Stimulated activated CD4-positive, alpha-beta T cell treated with anti-CD3 and anti-CD28 coated beads, Interleukin-12 subunit alpha, Interleukin-12 subunit beta, amount 100 ng/mL, for 48 hours (primary cell): ENCODE results near the gene POP7.
"Not testable (repeated sequence)": the region's sequence is repeated elsewhere in the genome, so short reads cannot be mapped to it uniquely, and the experiment has no call there.

Source experiments
- DNase-seq, 3 donors: peaks; one replicate each; pipeline ENCODE4 v3.0.0-alpha.2; 2020; ENCODE audit warnings: low read depth in 2 of 3, low spot score in 1 of 3

The POP7 gene

GRCh38 chr7:100705753-100706671 is at the start of gene POP7:
Gene POP7 (plus strand): TSS chr7:100706121. CDS start chr7:100706831, 710 bp downstream.
- peak; percentile 98 to 99 (median 98) for DNase-seq

GRCh38 chr7:100662194-100662776 is 43.6 kb upstream of the POP7 start:
- DNase-seq = not testable (repeated sequence)

GRCh38 chr7:100665168-100665726 is 40.7 kb upstream of the POP7 start:
- no peak for DNase-seq

- no peak for DNase-seq
These were observed 38.4 kb upstream of the POP7 start for GRCh38 chr7:100667331-100668068.

GRCh38 chr7:100668069-100668449 is 37.9 kb upstream of the POP7 start:
- DNase-seq = no peak

GRCh38 chr7:100669106-100669505 is 36.8 kb upstream of the POP7 start:
- DNase-seq = not testable (repeated sequence)

GRCh38 chr7:100670074-100670473 is 35.8 kb upstream of the POP7 start:
- DNase-seq = no peak

GRCh38 chr7:100671353-100672327 is 34.3 kb upstream of the POP7 start:
- DNase-seq = no peak

GRCh38 chr7:100673302-100673941 is 32.5 kb upstream of the POP7 start, which contains the start of gene GNB2:
Gene GNB2 (plus strand): TSS chr7:100673740. CDS start chr7:100676266, 2,526 bp downstream.
- DNase-seq = peak; percentile 98 to 99 (median 99)

GRCh38 chr7:100673942-100674410 is 31.9 kb upstream of the POP7 start:
- DNase-seq = no peak

- no peak for DNase-seq
These were observed 31.4 kb upstream of the POP7 start for GRCh38 chr7:100674411-100675104.

- DNase-seq = peak in 1 of 3 donors; percentile 25
These were observed 30.8 kb upstream of the POP7 start for GRCh38 chr7:100675105-100675451.

GRCh38 chr7:100675581-100676350 is 30.2 kb upstream of the POP7 start:
- DNase-seq = peak; percentile 56 to 68 (median 59)

GRCh38 chr7:100676501-100677306 is 29.2 kb upstream of the POP7 start:
- no peak for DNase-seq

GRCh38 chr7:100677308-100678267 is 28.3 kb upstream of the POP7 start:
- no peak for DNase-seq

GRCh38 chr7:100678291-100678984 is 27.5 kb upstream of the POP7 start:
- DNase-seq = no peak
